Neural cell (in vitro differentiated cells): ENCODE measurements around the gene RBMS3. TPM values are rescaled to one million over a fixed set of nuclear protein-coding genes. Genes with fewer than 3 reads are reported as not detected.

ENCODE experiments used
- H2AFZ ChIP-seq: fragments of 200-600, 300-800 bp; sonication (generic), shearing (Covaris generic); 2 replicates; pipeline ENCODE4 v1.6.0; 2014; ENCODE audit warnings: low read depth, mild to moderate bottlenecking, antibody characterized with exemption, low read length, moderate library complexity
- H3F3A ChIP-seq: fragments of 200-600 bp; shearing (Covaris generic); 2 replicates; pipeline ENCODE4 v1.6.1; 2016; ENCODE audit warnings: mild to moderate bottlenecking, moderate library complexity, mixed read lengths, antibody characterized with exemption, low read length; ENCODE audit not compliant: insufficient read depth, poor library complexity, severe bottlenecking
- H3K27ac ChIP-seq: fragments of 200-600, 300-800 bp; sonication (generic), shearing (Covaris generic); 2 replicates; pipeline ENCODE4 v1.5.1; 2014; ENCODE audit warnings: mild to moderate bottlenecking, low read length, moderate library complexity
- H3K27me3 ChIP-seq: fragments of 300-800, 200-600 bp; sonication (generic), shearing (Covaris generic); 2 replicates; pipeline ENCODE4 v1.6.0; 2014; ENCODE audit warnings: mild to moderate bottlenecking, low read depth, low read length, moderate library complexity; ENCODE audit not compliant: insufficient read depth
- H3K36me3 ChIP-seq: fragments of 300-800, 200-600 bp; sonication (generic), shearing (Covaris generic); 2 replicates; pipeline ENCODE4 v1.5.1; 2014; ENCODE audit warnings: mild to moderate bottlenecking, antibody characterized with exemption, low read length, moderate library complexity; ENCODE audit not compliant: insufficient read depth
- H3K4me2 ChIP-seq: fragments of 300-800, 200-600 bp; sonication (generic), shearing (Covaris generic); 2 replicates; pipeline ENCODE4 v1.6.0; 2014; ENCODE audit warnings: mild to moderate bottlenecking, low read length
- H3K4me3 ChIP-seq: fragments of 300-800, 200-600 bp; sonication (generic), shearing (Covaris generic); 2 replicates; pipeline ENCODE4 v1.5.1; 2014; ENCODE audit warnings: mild to moderate bottlenecking, low read length, moderate library complexity
- H3K79me2 ChIP-seq: fragments of 200-600 bp; shearing (Covaris generic); replicated peaks from 2 replicates; pipeline ENCODE4 v1.6.0; 2014; ENCODE audit warnings: mild to moderate bottlenecking, low read length, moderate library complexity; ENCODE audit not compliant: insufficient read depth
- H3K9ac ChIP-seq: fragments of 300-800, 200-600 bp; sonication (generic), shearing (Covaris generic); 2 replicates; pipeline ENCODE4 v1.6.1; 2016; ENCODE audit warnings: mild to moderate bottlenecking, low read length, mixed read lengths
- H3K9me2 ChIP-seq: fragments of 200-600 bp; shearing (Covaris generic); 2 replicates; pipeline ENCODE4 v1.6.1; 2016; ENCODE audit warnings: mild to moderate bottlenecking, low read length, mixed read lengths; ENCODE audit not compliant: insufficient read depth
- H3K9me3 ChIP-seq: fragments of 200-600, 300-800 bp; sonication (generic), shearing (Covaris generic); 2 replicates; pipeline ENCODE4 v1.6.1; 2016; ENCODE audit warnings: mild to moderate bottlenecking, mixed run types, low read length, moderate library complexity, mixed read lengths
- H4K20me1 ChIP-seq: fragments of 200-600 bp; shearing (Covaris generic); 2 replicates; pipeline ENCODE4 v1.6.1; 2016; ENCODE audit warnings: mild to moderate bottlenecking, mixed run types; ENCODE audit not compliant: insufficient read depth
- CTCF ChIP-seq: fragments of 450-650 bp; IDR thresholded peaks from 2 replicates; pipeline ENCODE4 v1.5.1; 2014; ENCODE audit warnings: antibody characterized with exemption, mild to moderate bottlenecking, moderate library complexity; ENCODE audit not compliant: poor library complexity, severe bottlenecking
- EP300 ChIP-seq: fragments of 450-650 bp; conservative IDR thresholded peaks from 2 replicates; pipeline ENCODE4 v1.6.1; 2014; ENCODE audit warnings: antibody characterized with exemption, mild to moderate bottlenecking, moderate library complexity; ENCODE audit not compliant: poor library complexity, severe bottlenecking
- EZH2 ChIP-seq: fragments of 200-600, 300-800 bp; shearing (Covaris generic), sonication (generic); IDR thresholded peaks from 2 replicates; pipeline ENCODE4 v1.6.1; 2014; ENCODE audit warnings: antibody characterized with exemption, low read length, borderline replicate concordance, mild to moderate bottlenecking; ENCODE audit not compliant: insufficient read depth, poor library complexity, severe bottlenecking
- MXI1 ChIP-seq: fragments of 450-650 bp; conservative IDR thresholded peaks from 2 replicates; pipeline ENCODE4 v1.6.1; 2014; ENCODE audit warnings: antibody characterized with exemption, mild to moderate bottlenecking; ENCODE audit not compliant: poor library complexity, severe bottlenecking
- POLR2AphosphoS5 ChIP-seq: IDR thresholded peaks from 2 replicates; pipeline ENCODE4 v1.6.1; 2012
- RAD21 ChIP-seq: fragments of 450-650 bp; conservative IDR thresholded peaks from 2 replicates; pipeline ENCODE4 v1.6.1; 2014; ENCODE audit warnings: antibody characterized with exemption, mild to moderate bottlenecking, moderate library complexity
- REST ChIP-seq: IDR thresholded peaks from 2 replicates; pipeline ENCODE4 v1.6.1; 2012; ENCODE audit warnings: borderline replicate concordance
- SMC3 ChIP-seq: fragments of 450-650 bp; conservative IDR thresholded peaks from 2 replicates; pipeline ENCODE4 v1.6.1; 2014; ENCODE audit warnings: antibody characterized with exemption, mild to moderate bottlenecking, moderate library complexity; ENCODE audit not compliant: poor library complexity
- TAF1 ChIP-seq: IDR thresholded peaks from 2 replicates; pipeline ENCODE4 v1.6.1; 2012; ENCODE audit warnings: low read depth
- polyA plus RNA-seq: library from polyadenylated mRNA; depleted of rRNA; stranded (reverse); fragments of >200 nt; gene quantifications from 2 replicates; pipeline ENCODE4 v1.2.3, GENCODE V29; 2014

Gene RBMS3
- polyA plus RNA-seq, 1 donor from 2014 or later, result 0.53 TPM

GRCh38 chr3:29463304-29463703 is 182.4 kb downstream of the RBMS3 start:
- Histone ChIP-seq H3K9me2 (no peaks in the 10 kb centered on the region), H3F3A (no peaks in the 10 kb centered on the region), H3K27me3 (no peaks in the 10 kb centered on the region), H3K79me2 (no peaks in the 10 kb centered on the region), H3K4me3 (no peak overlapping the region), H4K20me1 (no peaks in the 10 kb centered on the region), H3K9ac (no peak overlapping the region), H3K27ac (no peak overlapping the region), H3K36me3 (no peaks in the 10 kb centered on the region), H3K4me2 (no peak overlapping the region), H3K9me3 (no peaks in the 10 kb centered on the region), H2AFZ (no peak overlapping the region)
- TF ChIP-seq RAD21 (no peak), REST (no peak), TAF1 (no peak), EZH2 (no peak), POLR2AphosphoS5 (no peak), SMC3 (no peak), EP300 (no peak), CTCF (no peak), MXI1 (no peak)

GRCh38 chr3:29465836-29466235 is 185.0 kb downstream of the RBMS3 start:
- Histone ChIP-seq H3K36me3 (no peaks in the 10 kb centered on the region), H3F3A (no peaks in the 10 kb centered on the region), H2AFZ (no peak overlapping the region), H3K4me2 (no peak overlapping the region), H3K27ac (no peak overlapping the region), H3K9me3 (no peaks in the 10 kb centered on the region), H3K4me3 (no peak overlapping the region), H4K20me1 (no peaks in the 10 kb centered on the region), H3K79me2 (no peaks in the 10 kb centered on the region), H3K9me2 (no peaks in the 10 kb centered on the region), H3K9ac (no peak overlapping the region), H3K27me3 (no peaks in the 10 kb centered on the region)
- no peak for TF ChIP-seq EZH2
- TF ChIP-seq TAF1, result no peak
- TF ChIP-seq RAD21, result no peak
- no peak for TF ChIP-seq SMC3
- no peak for TF ChIP-seq CTCF
- TF ChIP-seq POLR2AphosphoS5, result no peak
- no peak for TF ChIP-seq MXI1
- TF ChIP-seq EP300, result no peak
- no peak for TF ChIP-seq REST
